Measurements from ENCODE around the gene GTSE1. TPM values are rescaled to one million over a fixed set of nuclear protein-coding genes. Genes with fewer than 3 reads are reported as not detected.

Gene GTSE1
- total RNA-seq, 1 donor from 2014 or later, result 0.26 TPM

DNA sequence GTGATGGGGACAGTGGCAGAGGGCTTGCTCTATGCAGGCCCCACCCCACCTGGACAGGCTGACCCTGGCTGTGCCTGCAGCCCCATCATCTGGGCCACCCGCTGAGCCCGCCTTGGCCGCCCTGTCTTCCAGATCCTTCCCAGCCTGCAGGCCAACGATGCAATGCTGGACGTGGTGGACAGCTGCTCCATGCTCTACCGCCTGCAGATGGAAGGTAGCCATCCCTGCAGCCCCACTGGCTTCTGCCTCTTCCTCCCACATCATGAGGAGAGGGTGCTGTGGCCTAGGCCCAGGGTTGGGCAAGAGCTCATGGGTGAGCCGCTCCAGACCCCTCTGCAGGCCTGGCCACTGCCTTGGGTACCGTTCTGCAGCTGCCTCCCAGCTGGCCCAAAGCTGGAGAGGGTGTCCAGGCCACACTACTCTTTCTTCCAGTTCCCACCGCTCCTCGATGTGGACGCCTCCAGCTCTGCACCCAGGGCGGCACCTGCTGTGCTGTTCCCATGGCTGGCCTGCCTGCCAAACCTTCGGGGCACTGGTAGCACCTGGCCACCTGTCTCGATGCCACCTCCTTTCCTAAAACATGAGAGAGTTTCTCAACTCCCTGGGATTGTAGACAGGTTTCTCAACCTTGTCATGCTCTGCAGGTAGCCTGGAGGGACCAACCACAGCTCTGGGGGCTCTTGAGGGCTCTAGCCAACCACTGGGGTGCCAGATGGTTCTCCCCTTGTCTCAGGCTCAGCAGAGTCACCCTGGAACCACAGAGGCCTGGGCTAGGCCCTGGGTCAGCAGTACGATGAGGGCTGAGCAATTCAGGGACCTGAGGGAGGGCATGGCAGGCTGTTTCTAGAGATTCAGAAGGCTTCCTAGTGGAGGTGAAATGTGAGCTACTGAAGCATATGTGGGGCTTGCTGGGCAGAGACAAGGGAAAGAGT lies 9.5 kb upstream of the GTSE1 start:
- DNase-seq (ENCODE audit: low read depth), result no peak
- FAIRE-seq, result no peak
- TF ChIP-seq, protein P1, sequence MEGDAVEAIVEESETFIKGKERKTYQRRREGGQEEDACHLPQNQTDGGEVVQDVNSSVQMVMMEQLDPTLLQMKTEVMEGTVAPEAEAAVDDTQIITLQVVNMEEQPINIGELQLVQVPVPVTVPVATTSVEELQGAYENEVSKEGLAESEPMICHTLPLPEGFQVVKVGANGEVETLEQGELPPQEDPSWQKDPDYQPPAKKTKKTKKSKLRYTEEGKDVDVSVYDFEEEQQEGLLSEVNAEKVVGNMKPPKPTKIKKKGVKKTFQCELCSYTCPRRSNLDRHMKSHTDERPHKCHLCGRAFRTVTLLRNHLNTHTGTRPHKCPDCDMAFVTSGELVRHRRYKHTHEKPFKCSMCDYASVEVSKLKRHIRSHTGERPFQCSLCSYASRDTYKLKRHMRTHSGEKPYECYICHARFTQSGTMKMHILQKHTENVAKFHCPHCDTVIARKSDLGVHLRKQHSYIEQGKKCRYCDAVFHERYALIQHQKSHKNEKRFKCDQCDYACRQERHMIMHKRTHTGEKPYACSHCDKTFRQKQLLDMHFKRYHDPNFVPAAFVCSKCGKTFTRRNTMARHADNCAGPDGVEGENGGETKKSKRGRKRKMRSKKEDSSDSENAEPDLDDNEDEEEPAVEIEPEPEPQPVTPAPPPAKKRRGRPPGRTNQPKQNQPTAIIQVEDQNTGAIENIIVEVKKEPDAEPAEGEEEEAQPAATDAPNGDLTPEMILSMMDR (IDR thresholded peaks at IDR 0.05; ENCODE audit: insufficient read depth, low read length, severe bottlenecking), result no peak
- peaks cover 2% of the 10 kb centered on the region for H3K36me3 ChIP-seq (ENCODE audit: control insufficient read depth, insufficient read depth, low read length)
- no peak overlapping the region for H3K4me3 ChIP-seq (ENCODE audit: low read depth, low read length)
- H3K27me3 ChIP-seq (ENCODE audit: control insufficient read depth, insufficient read depth, low read length), result no peaks in the 10 kb centered on the region

DNA sequence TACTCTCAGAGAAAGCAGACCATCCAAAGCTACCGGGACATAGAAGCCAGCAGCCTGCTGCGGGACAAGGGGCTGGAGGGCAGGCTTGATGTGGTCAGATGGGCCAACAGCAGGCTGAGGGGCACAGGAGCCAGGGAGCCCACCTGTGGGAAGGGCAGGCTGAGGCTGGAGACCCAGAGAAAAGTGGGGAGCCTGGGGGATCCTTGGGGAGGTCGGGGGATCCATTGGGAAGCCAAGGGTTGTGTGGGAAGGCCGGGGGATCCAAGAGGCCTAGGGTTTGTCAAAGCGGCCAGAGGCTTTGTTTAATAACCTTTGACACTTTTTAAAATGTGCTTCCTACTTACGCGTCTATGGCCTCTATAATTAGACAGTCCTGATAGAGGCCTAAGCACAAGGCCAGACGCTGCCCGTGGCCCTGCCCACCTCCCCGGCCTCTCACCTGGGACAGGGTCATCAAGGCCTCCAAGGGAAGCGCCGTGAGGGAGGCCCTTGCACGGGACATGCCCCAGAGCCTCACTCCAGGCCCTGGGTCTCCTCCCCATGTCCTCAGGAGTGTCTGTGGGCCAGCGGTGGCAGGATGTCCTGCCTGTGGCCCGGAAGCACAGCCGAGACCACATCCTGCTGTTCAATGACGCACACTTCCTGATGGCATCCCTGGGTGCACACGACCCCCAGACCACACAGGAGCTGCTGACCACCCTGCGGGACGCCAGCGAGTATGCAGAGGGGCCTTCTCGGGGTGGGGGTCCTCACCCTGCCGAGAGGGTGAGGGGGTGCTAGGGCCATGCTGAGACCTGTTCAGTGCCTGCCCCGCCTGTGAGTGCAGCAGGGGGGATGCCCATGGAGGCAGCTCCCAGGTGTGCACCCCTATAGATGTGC lies 8.6 kb upstream of the GTSE1 start:
- DNase-seq (ENCODE audit: low read depth), result no peak
- H3K36me3 ChIP-seq (ENCODE audit: control insufficient read depth, insufficient read depth, low read length), result peaks cover 2% of the 10 kb centered on the region
- TF ChIP-seq, protein P1 (IDR thresholded peaks at IDR 0.05; ENCODE audit: insufficient read depth, low read length, severe bottlenecking), result no peak
- FAIRE-seq, result no peak
- no peaks in the 10 kb centered on the region for H3K27me3 ChIP-seq (ENCODE audit: control insufficient read depth, insufficient read depth, low read length)
- no peak overlapping the region for H3K4me3 ChIP-seq (ENCODE audit: low read depth, low read length)

DNA sequence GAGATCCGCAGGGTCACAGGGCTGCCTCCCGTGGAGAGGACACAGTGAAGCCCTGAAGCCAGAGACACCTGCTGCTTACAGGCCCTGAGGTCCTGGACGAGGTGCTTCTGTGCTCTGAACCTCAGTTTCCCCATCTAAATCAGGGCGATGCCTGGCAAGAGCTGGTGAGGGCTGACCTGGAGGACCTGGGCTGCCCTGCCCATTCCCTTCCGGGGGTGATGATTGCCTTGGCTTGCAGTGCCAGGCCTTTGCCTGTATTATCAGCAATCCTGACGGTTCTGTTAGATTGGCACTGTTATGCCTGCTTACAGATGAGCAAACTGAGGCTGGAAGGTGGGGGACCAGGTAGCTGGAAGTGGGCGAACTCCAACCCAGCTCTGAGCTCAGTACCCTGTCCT lies 7.8 kb upstream of the GTSE1 start:
- TF ChIP-seq, protein P1 (IDR thresholded peaks at IDR 0.05; ENCODE audit: insufficient read depth, low read length, severe bottlenecking), result no peak
- no peak overlapping the region for H3K4me3 ChIP-seq (ENCODE audit: low read depth, low read length)

DNA sequence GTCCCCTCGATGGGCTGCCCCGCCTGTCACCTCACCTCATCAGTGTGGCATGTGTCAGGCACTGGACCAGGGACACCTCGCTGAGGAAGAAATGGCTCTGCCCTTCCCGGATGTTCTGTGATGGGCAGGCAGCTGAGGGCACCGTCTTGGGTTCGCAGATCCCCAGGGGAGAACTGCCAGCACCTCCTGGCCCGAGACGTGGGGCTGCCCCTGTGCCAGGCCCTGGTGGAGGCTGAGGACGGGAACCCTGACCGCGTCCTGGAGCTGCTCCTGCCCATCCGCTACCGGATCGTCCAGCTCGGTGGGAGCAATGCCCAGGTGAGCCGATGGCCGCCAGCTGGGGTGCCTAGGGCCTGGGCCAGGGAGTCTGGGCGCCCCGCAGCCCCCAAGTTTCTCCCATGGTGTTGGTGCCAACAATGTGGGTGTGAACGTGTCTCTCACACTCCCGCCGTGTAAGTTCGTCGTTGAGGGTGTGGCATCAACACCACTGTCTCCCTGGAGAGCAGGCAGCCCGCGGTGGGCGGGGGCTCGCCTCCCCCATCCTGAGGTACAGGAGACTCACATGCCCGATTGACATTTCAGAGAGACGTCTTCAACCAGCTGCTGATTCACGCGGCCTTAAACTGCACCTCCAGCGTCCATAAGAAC lies 7.3 kb upstream of the GTSE1 start:
- TF ChIP-seq, protein P1 (IDR thresholded peaks at IDR 0.05; ENCODE audit: insufficient read depth, low read length, severe bottlenecking), result no peak
- Histone ChIP-seq H3K36me3 (ENCODE audit: control insufficient read depth, insufficient read depth, low read length) (no peaks in the 10 kb centered on the region), H3K27me3 (ENCODE audit: control insufficient read depth, insufficient read depth, low read length) (no peaks in the 10 kb centered on the region), H3K4me3 (ENCODE audit: low read depth, low read length) (no peak overlapping the region)
- FAIRE-seq (no peak), DNase-seq (ENCODE audit: low read depth) (no peak)

More for the DNA sequence above, 7.8 kb upstream of the GTSE1 start:
- FAIRE-seq (no peak), DNase-seq (ENCODE audit: low read depth) (no peak)
- Histone ChIP-seq H3K27me3 (ENCODE audit: control insufficient read depth, insufficient read depth, low read length) (no peaks in the 10 kb centered on the region), H3K36me3 (ENCODE audit: control insufficient read depth, insufficient read depth, low read length) (peaks cover 2% of the 10 kb centered on the region)

DNA sequence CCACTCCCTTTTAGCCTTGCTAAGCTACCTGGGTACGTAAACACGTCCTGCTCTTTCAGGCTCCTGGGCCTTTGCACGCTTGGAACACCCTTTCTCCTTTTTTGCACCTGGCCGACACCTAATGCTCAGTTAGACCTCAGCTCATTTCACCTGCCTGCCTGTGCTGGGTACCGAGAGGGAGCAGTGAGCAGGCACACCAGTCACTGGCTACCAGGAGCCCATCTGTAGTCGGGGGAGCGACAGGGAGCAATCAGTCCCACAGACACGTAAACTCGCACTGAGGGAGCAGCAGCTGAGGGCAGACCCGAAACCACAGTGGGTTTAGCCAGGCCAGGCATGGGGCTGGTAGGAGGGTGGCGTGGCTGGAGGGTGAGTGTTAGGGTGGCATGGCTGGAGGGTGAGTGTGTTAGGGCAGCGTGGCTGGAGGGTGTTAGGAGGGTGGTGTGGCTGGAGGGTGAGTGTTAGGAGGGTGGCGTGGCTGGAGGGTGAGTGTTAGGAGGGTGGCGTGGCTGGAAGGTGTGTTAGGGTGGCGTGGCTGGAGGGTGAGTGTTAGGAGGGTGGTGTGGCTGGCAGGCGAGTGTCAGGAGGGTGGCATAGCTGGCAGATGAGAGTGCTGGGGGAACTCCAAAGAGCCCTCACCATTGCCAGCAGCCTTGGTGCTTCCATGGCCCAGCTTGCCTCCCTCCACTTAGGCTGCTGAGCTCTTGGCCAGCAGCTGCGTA lies 6.4 kb upstream of the GTSE1 start:
- Histone ChIP-seq H3K27me3 (ENCODE audit: control insufficient read depth, insufficient read depth, low read length) (no peaks in the 10 kb centered on the region), H3K4me3 (ENCODE audit: low read depth, low read length) (no peak overlapping the region), H3K36me3 (ENCODE audit: control insufficient read depth, insufficient read depth, low read length) (no peaks in the 10 kb centered on the region)
- DNase-seq (ENCODE audit: low read depth), result no peak
- TF ChIP-seq, protein P1 (IDR thresholded peaks at IDR 0.05; ENCODE audit: insufficient read depth, low read length, severe bottlenecking), result no peak
- FAIRE-seq, result peak; percentile 72
